KOPT-K1 (cell line): ENCODE data around the gene DNAAF3.
"Not testable (repeated sequence)": the region's sequence is repeated elsewhere in the genome, so short reads cannot be mapped to it uniquely, and the experiment has no call there.

Experiments used
- H3K27ac ChIP-seq: fragments of 200-600 bp; sonication (generic); 2 replicates; pipeline ENCODE4 v1.5.1; 2016; ENCODE audit warnings: antibody characterized with exemption, mild to moderate bottlenecking, low read depth, low read length; ENCODE audit not compliant: poor library complexity, severe bottlenecking
- H3K36me3 ChIP-seq: fragments of 200-600 bp; sonication (generic); 2 replicates; pipeline ENCODE4 v1.5.1; 2017; ENCODE audit warnings: antibody characterized with exemption, mild to moderate bottlenecking, low read length, moderate library complexity; ENCODE audit not compliant: insufficient read depth
- H3K9me3 ChIP-seq: fragments of 200-600 bp; sonication (generic); 2 replicates; pipeline ENCODE4 v1.5.1; 2017; ENCODE audit warnings: antibody characterized with exemption, low read length, mild to moderate bottlenecking; ENCODE audit not compliant: insufficient read depth, poor library complexity, severe bottlenecking

The DNAAF3 gene

GRCh38 chr19:55186080-55186479 is 19.7 kb upstream of the DNAAF3 start:
- no peak overlapping the region for H3K27ac ChIP-seq
- H3K36me3 ChIP-seq: no peaks in the 10 kb centered on the region
- no peaks in the 10 kb centered on the region for H3K9me3 ChIP-seq

GRCh38 chr19:55181740-55182139 is 15.3 kb upstream of the DNAAF3 start:
- Histone ChIP-seq H3K9me3 (no peaks in the 10 kb centered on the region), H3K27ac (no peak overlapping the region), H3K36me3 (no peaks in the 10 kb centered on the region)

GRCh38 chr19:55179606-55180484 is 13.4 kb upstream of the DNAAF3 start, which contains the start of gene SYT5:
SYT5 (minus strand) TSS chr19:55180289; CDS start chr19:55179041, 1,248 bp downstream.
- Histone ChIP-seq H3K36me3 (no peaks in the 10 kb centered on the region), H3K9me3 (peaks cover 6% of the 10 kb centered on the region), H3K27ac (no peak within 1 kb of the TSS)

- Histone ChIP-seq H3K36me3 (no peaks in the 10 kb centered on the region), H3K9me3 (peaks cover 6% of the 10 kb centered on the region), H3K27ac (no peak overlapping the region)
Measured at GRCh38 chr19:55178781-55179599, 12.6 kb upstream of the DNAAF3 start.

- Histone ChIP-seq H3K36me3 (no peaks in the 10 kb centered on the region), H3K9me3 (peaks cover 6% of the 10 kb centered on the region), H3K27ac (no peak overlapping the region)
Measured at GRCh38 chr19:55176076-55176475, 9.7 kb upstream of the DNAAF3 start.

GRCh38 chr19:55175117-55175867 is 8.9 kb upstream of the DNAAF3 start:
- Histone ChIP-seq H3K27ac (no peak overlapping the region), H3K9me3 (peaks cover 6% of the 10 kb centered on the region), H3K36me3 (no peaks in the 10 kb centered on the region)

GRCh38 chr19:55174425-55175116 is 8.2 kb upstream of the DNAAF3 start:
- H3K9me3 ChIP-seq: peaks cover 6% of the 10 kb centered on the region
- H3K36me3 ChIP-seq: no peaks in the 10 kb centered on the region
- H3K27ac ChIP-seq: no peak overlapping the region

- H3K27ac ChIP-seq: no peak overlapping the region
- H3K9me3 ChIP-seq: peaks cover 6% of the 10 kb centered on the region
- H3K36me3 ChIP-seq: no peaks in the 10 kb centered on the region
Measured at GRCh38 chr19:55173714-55174409, 7.4 kb upstream of the DNAAF3 start.

GRCh38 chr19:55173186-55173713 is 6.8 kb upstream of the DNAAF3 start:
- H3K9me3 ChIP-seq: peaks cover 6% of the 10 kb centered on the region
- no peak overlapping the region for H3K27ac ChIP-seq
- H3K36me3 ChIP-seq: no peaks in the 10 kb centered on the region

- H3K9me3 ChIP-seq: peaks cover 6% of the 10 kb centered on the region
- H3K27ac ChIP-seq: no peak overlapping the region
- no peaks in the 10 kb centered on the region for H3K36me3 ChIP-seq
Measured at GRCh38 chr19:55172741-55173140, 6.3 kb upstream of the DNAAF3 start.

GRCh38 chr19:55172318-55172717 is 5.9 kb upstream of the DNAAF3 start:
- not testable (repeated sequence) for H3K27ac ChIP-seq, H3K9me3 ChIP-seq, H3K36me3 ChIP-seq

GRCh38 chr19:55171440-55171839 is 5.0 kb upstream of the DNAAF3 start:
- H3K36me3 ChIP-seq: no peaks in the 10 kb centered on the region
- no peak overlapping the region for H3K27ac ChIP-seq
- H3K9me3 ChIP-seq: peaks cover 6% of the 10 kb centered on the region

GRCh38 chr19:55169136-55169535 is 2.7 kb upstream of the DNAAF3 start:
- Histone ChIP-seq H3K27ac (no peak overlapping the region), H3K9me3 (no peaks in the 10 kb centered on the region), H3K36me3 (no peaks in the 10 kb centered on the region)
